HUES64 (cell line): ENCODE data around the gene TYROBP.

ENCODE experiments used
- H3K27ac ChIP-seq: 2 replicates; pipeline ENCODE4 v1.7.0; 2013; ENCODE audit warnings: low read depth, low read length, inconsistent platforms
- H3K27me3 ChIP-seq: 2 replicates; pipeline ENCODE4 v1.6.1; 2013; ENCODE audit warnings: mild to moderate bottlenecking, low read length; ENCODE audit not compliant: insufficient read depth
- H3K36me3 ChIP-seq: 2 replicates; pipeline ENCODE4 v1.6.1; 2013; ENCODE audit warnings: mild to moderate bottlenecking, low read length; ENCODE audit not compliant: insufficient read depth
- H3K4me1 ChIP-seq: 2 replicates; pipeline ENCODE4 v1.6.1; 2013; ENCODE audit warnings: mild to moderate bottlenecking, low read length, moderate library complexity; ENCODE audit not compliant: insufficient read depth
- H3K4me3 ChIP-seq: 2 replicates; pipeline ENCODE4 v1.5.1; 2013; ENCODE audit warnings: mild to moderate bottlenecking, low read length, moderate library complexity
- H3K9ac ChIP-seq: 2 replicates; pipeline ENCODE4 v1.6.1; 2013; ENCODE audit warnings: mild to moderate bottlenecking, low read depth, low read length
- H3K9me3 ChIP-seq: 2 replicates; pipeline ENCODE4 v1.6.1; 2013; ENCODE audit warnings: low read depth, low read length; ENCODE audit not compliant: insufficient read depth
- WGBS: fragments of 150-250, 120-280 bp; methylation state at CpG from one replicate; pipeline ENCODE4 v1.1.7; 2013; ENCODE audit warnings: missing lambda C conversion rate; 5-methylcytosine and 5-hydroxymethylcytosine counted together

The TYROBP gene

DNA sequence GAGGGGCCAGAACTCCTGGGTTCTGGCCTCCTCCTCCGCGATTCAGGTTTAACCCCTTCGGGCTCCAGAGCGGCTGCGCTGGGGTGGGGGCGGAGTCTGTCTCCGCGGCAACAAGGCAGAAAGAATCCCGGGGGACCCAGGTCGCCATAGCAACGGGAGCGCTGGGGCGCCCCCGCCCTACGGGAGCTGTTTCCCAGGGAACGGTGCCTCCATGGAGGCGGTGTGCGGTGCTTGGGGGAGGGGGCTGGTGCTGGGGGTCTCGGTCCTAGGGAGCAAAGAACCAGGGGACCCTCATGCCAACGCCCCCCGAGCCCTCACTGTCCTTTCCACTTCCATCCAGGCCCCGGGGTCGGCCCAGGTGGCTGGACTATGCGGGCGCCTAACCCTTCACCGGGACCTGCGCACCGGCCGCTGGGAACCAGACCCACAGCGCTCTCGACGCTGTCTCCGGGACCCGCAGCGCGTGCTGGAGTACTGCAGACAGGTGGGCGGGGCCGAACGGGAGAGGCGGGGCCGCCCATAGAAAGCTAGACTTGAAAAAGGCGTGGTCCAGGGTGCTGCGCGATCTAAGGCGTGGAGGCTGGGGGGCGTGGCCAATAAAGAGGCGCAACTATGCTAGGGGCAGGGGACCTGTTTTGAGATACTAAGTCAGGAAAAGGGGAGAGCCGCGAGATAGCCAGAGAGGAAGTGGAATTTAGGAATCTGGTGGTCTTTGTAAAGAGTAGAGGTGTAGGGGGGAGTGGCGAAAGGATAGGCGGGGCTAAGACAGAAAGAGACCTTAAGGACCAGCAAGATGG, 38.6 kb downstream of the TYROBP start:
- WGBS: 1% methylated on average over 51 of the region's 51 CpGs
- Histone ChIP-seq H3K4me3 (peak overlapping the region; percentile 48), H3K36me3 (no peaks in the 10 kb centered on the region), H3K9ac (no peak overlapping the region), H3K27me3 (peaks cover 23% of the 10 kb centered on the region), H3K9me3 (no peaks in the 10 kb centered on the region), H3K4me1 (peaks cover 6% of the 10 kb centered on the region; the same call in 1 of the 2 replicates), H3K27ac (peak overlapping the region; percentile 17; the same call in 1 of the 2 replicates)

DNA sequence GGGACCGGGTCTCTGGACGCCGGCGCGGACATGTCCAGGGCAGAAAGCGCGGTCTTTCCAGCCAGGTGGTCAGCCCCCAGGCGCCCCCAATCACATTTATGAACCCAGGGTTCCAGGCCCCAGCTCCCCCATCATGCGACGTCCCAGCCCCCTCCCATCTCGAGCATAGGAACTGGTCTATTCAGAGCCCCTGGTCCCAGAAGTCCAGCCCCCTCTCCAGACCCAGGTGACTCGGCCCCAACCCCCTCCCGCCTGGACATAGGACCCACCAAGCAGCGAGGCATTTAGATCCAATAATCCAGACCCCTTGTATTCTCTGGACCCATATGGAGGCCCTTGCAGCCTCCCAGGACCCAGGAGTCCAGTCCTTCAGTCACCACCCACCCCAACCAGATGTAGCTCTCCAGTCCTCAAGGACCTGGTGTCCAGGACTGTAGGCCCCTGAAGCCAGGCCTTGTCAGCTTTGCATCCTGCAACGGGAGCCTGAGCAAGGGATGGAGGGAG, 39.2 kb downstream of the TYROBP start:
- Histone ChIP-seq H3K4me3 (peak overlapping the region; percentile 48), H3K9ac (no peak overlapping the region), H3K27ac (no peak overlapping the region), H3K4me1 (peaks cover 6% of the 10 kb centered on the region; the same call in 1 of the 2 replicates), H3K36me3 (no peaks in the 10 kb centered on the region), H3K27me3 (peaks cover 26% of the 10 kb centered on the region), H3K9me3 (no peaks in the 10 kb centered on the region)
- under 1% methylated on average over 15 of the region's 15 CpGs for WGBS

DNA sequence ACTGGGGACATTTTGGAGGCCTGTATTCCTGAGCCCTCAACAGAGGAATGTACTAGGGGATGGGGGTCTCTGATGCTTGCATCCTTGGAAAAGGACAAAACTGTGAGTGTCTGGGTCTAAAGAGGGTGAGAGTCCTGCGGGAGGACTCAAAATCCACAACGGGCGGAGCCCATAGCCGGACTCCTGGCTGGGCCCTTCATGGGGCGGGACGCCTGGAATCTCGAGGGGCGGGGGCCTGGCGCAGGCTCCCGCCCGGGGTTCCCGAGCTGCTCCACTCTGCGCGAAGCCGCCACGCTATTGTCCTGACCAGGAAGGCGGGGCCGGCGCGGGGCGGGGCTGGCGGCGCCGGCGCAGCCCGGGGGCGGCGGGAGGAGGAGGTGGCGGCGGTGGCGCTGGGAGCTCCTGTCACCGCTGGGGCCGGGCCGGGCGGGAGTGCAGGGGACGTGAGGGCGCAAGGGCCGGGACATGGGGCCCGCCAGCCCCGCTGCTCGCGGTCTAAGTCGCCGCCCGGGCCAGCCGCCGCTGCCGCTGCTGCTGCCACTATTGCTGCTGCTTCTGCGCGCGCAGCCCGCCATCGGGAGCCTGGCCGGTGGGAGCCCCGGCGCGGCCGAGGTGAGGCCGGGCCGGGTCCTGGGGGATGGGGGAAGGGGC, 39.8 kb downstream of the TYROBP start, which contains the start of gene APLP1:
Gene APLP1 (plus strand): TSS at position 403 of the 651 bp plus-strand sequence. CDS start 63 bp downstream, at position 466.
- Histone ChIP-seq H3K27ac (peak within 1 kb of the TSS; percentile 17; the same call in 1 of the 2 replicates), H3K27me3 (peaks cover 26% of the 10 kb centered on the region)

DNA sequence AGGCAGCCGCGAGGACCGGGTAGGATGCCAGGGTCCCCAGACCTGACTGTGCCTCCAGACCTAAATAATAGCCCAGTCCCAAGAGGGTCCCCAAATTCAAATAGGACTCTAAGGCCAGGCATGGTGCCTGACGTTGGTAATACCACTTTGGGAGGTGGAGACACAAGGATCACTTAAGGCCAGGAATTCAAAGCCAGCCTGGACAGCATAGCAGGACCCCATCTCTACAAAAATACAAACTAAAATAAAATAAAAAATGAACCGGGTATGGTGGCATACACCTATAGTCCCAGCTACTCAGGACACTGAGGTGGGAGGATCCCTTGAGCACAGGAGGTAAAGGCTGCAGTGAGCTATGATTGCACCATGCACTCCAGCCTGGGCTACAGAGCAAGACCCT, 45.1 kb downstream of the TYROBP start:
- Histone ChIP-seq H3K4me3 (no peak overlapping the region), H3K27ac (no peak overlapping the region), H3K27me3 (peaks cover 69% of the 10 kb centered on the region), H3K4me1 (peaks cover 6% of the 10 kb centered on the region; the same call in 1 of the 2 replicates), H3K36me3 (no peaks in the 10 kb centered on the region), H3K9ac (no peak overlapping the region), H3K9me3 (no peaks in the 10 kb centered on the region)
- WGBS: 90% methylated on average over 5 of the region's 5 CpGs

More for the DNA sequence above, 39.8 kb downstream of the TYROBP start, which contains the start of gene APLP1:
- under 1% methylated on average over 60 of the region's 60 CpGs for WGBS
- Histone ChIP-seq H3K4me1 (peaks cover 6% of the 10 kb centered on the region; the same call in 1 of the 2 replicates), H3K4me3 (peak within 1 kb of the TSS; percentile 48), H3K9ac (no peak within 1 kb of the TSS), H3K36me3 (no peaks in the 10 kb centered on the region), H3K9me3 (no peaks in the 10 kb centered on the region)

DNA sequence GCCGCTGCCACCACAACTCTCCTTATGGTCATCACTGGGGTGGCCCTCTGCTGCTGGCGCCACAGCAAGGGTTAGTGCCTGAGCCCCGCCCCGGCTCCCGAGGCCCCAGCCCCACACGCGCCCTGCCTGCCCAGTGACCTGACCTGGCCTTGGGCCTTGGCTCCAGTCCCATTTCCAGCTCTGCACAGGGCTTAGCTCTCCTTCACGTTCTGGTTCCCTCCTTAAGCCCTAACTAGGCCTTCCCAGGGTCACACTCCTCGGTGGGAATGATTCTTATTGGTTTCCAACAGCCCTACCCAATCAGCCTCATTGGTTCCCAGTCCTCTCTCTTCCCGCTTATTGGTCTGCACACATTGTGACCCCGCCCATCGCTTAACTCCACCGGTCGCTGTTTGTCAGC, 45.6 kb downstream of the TYROBP start:
- no peak overlapping the region for H3K4me3 ChIP-seq
- peaks cover 6% of the 10 kb centered on the region; the same call in 1 of the 2 replicates for H3K4me1 ChIP-seq
- H3K27me3 ChIP-seq: peaks cover 69% of the 10 kb centered on the region
- no peak overlapping the region for H3K9ac ChIP-seq
- no peaks in the 10 kb centered on the region for H3K36me3 ChIP-seq
- 89% methylated on average over 14 of the region's 14 CpGs for WGBS
- H3K9me3 ChIP-seq: no peaks in the 10 kb centered on the region
- H3K27ac ChIP-seq: no peak overlapping the region

DNA sequence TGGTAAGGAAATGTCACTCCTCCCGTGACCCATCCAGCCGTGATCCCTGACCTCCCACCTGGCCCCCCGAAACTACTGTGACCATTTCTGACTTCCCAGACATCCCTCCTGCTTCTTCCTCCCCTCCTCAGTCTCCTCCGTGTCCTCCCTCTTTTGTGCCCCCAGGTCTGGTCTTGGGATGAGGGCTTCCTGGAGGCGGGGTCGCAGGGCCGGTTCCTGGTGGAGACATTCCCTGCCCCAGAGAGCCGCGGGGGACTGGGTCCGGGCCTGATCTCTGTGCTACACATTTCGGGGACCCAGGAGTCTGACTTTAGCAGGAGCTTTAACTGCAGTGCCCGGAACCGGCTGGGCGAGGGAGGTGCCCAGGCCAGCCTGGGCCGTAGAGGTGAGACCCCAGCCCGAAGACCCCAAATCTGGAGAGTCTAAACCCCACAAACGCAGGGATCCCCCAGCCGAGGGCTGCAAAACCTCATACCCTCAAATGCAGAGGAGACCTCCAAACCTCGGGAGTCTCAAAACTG, 46.4 kb downstream of the TYROBP start:
- Histone ChIP-seq H3K4me1 (peaks cover 6% of the 10 kb centered on the region; the same call in 1 of the 2 replicates), H3K4me3 (peak overlapping the region; percentile 58), H3K36me3 (no peaks in the 10 kb centered on the region), H3K27me3 (peaks cover 72% of the 10 kb centered on the region), H3K9ac (no peak overlapping the region), H3K9me3 (no peaks in the 10 kb centered on the region), H3K27ac (no peak overlapping the region)
- WGBS: 49% methylated on average over 19 of the region's 19 CpGs

DNA sequence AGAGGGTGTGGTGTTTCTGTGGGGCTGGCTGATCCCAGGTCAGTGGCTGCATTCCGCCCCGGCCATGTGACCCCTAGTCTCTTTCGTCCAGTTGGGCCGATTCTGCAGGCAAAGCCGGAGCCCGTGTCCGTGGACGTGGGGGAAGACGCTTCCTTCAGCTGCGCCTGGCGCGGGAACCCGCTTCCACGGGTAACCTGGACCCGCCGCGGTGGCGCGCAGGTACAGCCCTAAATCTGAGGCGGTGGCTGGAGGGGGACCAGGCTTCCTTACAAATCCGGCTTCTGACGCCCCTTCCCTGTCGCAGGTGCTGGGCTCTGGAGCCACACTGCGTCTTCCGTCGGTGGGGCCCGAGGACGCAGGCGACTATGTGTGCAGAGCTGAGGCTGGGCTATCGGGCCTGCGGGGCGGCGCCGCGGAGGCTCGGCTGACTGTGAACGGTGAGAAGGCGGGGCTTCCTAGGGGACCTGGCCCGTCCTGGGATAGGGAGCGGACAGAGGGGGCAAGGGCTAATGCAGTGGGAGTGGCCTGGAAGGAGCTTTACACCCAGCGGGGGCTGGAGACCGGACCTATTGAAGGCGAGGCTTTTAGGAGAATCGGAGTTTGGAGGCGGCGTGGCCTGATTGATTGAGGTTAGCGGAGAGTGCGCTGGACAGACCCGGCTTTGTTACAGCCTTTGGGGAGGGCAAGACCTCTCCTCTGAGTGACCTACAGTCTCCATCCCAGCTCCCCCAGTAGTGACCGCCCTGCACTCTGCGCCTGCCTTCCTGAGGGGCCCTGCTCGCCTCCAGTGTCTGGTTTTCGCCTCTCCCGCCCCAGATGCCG, 47.1 kb downstream of the TYROBP start:
- peaks cover 6% of the 10 kb centered on the region; the same call in 1 of the 2 replicates for H3K4me1 ChIP-seq
- 4% methylated on average over 55 of the region's 55 CpGs for WGBS
- peak overlapping the region; percentile 58 for H3K4me3 ChIP-seq
- H3K27me3 ChIP-seq: peaks cover 78% of the 10 kb centered on the region
- no peaks in the 10 kb centered on the region for H3K36me3 ChIP-seq
- no peak overlapping the region for H3K9ac ChIP-seq
- no peak overlapping the region for H3K27ac ChIP-seq
- H3K9me3 ChIP-seq: no peaks in the 10 kb centered on the region

DNA sequence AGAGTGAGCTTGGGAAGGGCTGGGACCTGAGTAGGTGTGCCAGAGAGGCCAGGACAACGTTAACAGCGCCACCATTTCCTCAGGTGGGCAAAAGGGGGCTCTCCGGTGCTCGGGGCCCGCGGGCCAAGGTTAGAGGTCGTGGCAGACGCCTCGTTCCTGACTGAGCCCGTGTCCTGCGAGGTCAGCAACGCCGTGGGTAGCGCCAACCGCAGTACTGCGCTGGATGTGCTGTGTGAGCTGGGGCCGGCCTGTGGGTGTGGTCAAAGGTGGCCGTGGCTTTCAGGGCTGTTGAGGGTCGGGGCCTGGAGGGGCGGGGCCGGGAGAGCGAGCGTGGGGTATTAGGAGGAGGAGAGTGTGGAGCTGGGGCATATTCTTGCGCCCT, 47.7 kb downstream of the TYROBP start:
- no peaks in the 10 kb centered on the region for H3K36me3 ChIP-seq
- H3K4me1 ChIP-seq: peaks cover 6% of the 10 kb centered on the region; the same call in 1 of the 2 replicates
- H3K9ac ChIP-seq: no peak overlapping the region
- H3K27me3 ChIP-seq: peaks cover 80% of the 10 kb centered on the region
- no peaks in the 10 kb centered on the region for H3K9me3 ChIP-seq
- 5% methylated on average over 24 of the region's 24 CpGs for WGBS
- no peak overlapping the region for H3K27ac ChIP-seq
- peak overlapping the region; percentile 58 for H3K4me3 ChIP-seq

DNA sequence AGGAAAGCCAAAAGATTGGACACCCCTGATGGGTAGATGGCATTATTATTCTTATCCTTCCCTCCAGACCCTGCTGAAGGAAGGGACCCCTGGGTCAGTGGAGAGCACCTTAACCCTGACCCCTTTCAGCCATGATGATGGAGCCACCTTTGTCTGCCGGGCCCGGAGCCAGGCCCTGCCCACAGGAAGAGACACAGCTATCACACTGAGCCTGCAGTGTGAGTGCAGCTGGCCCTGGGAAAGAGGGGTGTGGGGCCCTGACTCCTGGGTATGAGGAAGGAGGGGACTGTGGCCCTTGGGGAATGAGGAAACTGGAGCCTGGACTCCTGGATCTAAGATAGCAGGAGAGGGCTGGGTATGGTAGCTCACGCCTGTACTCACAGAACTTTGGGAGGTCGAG, 48.7 kb downstream of the TYROBP start:
- Histone ChIP-seq H3K9me3 (no peaks in the 10 kb centered on the region), H3K4me3 (no peak overlapping the region), H3K36me3 (no peaks in the 10 kb centered on the region), H3K27me3 (peaks cover 89% of the 10 kb centered on the region), H3K9ac (no peak overlapping the region), H3K4me1 (peaks cover 6% of the 10 kb centered on the region; the same call in 1 of the 2 replicates), H3K27ac (no peak overlapping the region)
- WGBS: 76% methylated on average over 4 of the region's 4 CpGs

DNA sequence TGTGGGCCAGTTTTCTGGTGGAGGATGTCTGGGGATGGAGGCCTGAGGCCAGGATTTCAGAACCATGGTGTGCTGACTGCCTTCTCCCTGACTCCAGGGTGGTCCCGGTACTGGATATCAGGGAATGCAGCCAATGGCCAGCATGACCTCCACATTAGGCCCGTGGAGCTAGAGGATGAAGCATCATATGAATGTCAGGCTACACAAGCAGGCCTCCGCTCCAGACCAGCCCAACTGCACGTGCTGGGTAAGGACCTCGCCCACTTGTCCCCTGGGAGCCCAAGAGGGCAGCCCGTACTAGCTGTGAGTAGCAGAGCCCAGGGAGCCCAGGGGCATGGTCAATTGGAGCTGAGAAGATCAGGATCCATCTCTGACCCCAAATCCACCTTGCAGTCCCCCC, 49.8 kb downstream of the TYROBP start:
- Histone ChIP-seq H3K9me3 (no peaks in the 10 kb centered on the region), H3K27me3 (peaks cover 87% of the 10 kb centered on the region), H3K4me3 (no peak overlapping the region), H3K4me1 (peaks cover 6% of the 10 kb centered on the region; the same call in 1 of the 2 replicates), H3K27ac (no peak overlapping the region), H3K36me3 (no peaks in the 10 kb centered on the region), H3K9ac (no peak overlapping the region)
- WGBS: 81% methylated on average over 6 of the region's 6 CpGs
